SU-DHL-6 (cell line): ENCODE results near the gene NXPH4.

ENCODE experiments used
- H2AFZ ChIP-seq: fragments of 200-600 bp; sonication (generic); 2 replicates; pipeline ENCODE4 v1.6.1; 2014; ENCODE audit warnings: low read depth, mild to moderate bottlenecking, moderate library complexity, mixed read lengths, antibody characterized with exemption, low read length; ENCODE audit not compliant: severe bottlenecking
- H3F3A ChIP-seq: fragments of 200-600 bp; shearing (Covaris generic); 2 replicates; pipeline ENCODE4 v1.6.0; 2016; ENCODE audit warnings: antibody characterized with exemption, mild to moderate bottlenecking; ENCODE audit not compliant: insufficient read depth
- H3K27ac ChIP-seq: fragments of 200-600 bp; sonication (generic); 2 replicates; pipeline ENCODE4 v1.5.1; 2016; ENCODE audit warnings: low read depth, mild to moderate bottlenecking, low read length, moderate library complexity, mixed read lengths
- H3K27me3 ChIP-seq: fragments of 200-600 bp; sonication (generic), shearing (Covaris generic); 2 replicates; pipeline ENCODE4 v1.6.0; 2014; ENCODE audit warnings: mild to moderate bottlenecking, low read length
- H3K36me3 ChIP-seq: fragments of 200-600 bp; sonication (generic); 2 replicates; pipeline ENCODE4 v1.6.1; 2014; ENCODE audit warnings: mild to moderate bottlenecking, low read length, mixed read lengths
- H3K4me2 ChIP-seq: fragments of 300-600, 200-600 bp; shearing (Covaris generic), sonication (generic); 2 replicates; pipeline ENCODE4 v1.6.0; 2014; ENCODE audit warnings: low read length, low read depth, mild to moderate bottlenecking; ENCODE audit not compliant: poor library complexity, severe bottlenecking
- H3K4me3 ChIP-seq: fragments of 200-600 bp; sonication (generic); 2 replicates; pipeline ENCODE4 v1.5.1; 2014; ENCODE audit warnings: antibody characterized with exemption, low read length, mild to moderate bottlenecking, mixed read lengths; ENCODE audit not compliant: insufficient read depth, poor library complexity, severe bottlenecking
- H3K79me2 ChIP-seq: fragments of 200-600 bp; sonication (generic); 2 replicates; pipeline ENCODE4 v1.6.1; 2014; ENCODE audit warnings: mild to moderate bottlenecking, low read length, moderate library complexity; ENCODE audit not compliant: insufficient read depth
- H3K9ac ChIP-seq: fragments of 200-600 bp; sonication (generic); 2 replicates; pipeline ENCODE4 v1.7.0; 2014; ENCODE audit warnings: mild to moderate bottlenecking, low read length
- H3K9me2 ChIP-seq: fragments of 200-600 bp; sonication (generic); replicated peaks from 2 replicates; pipeline ENCODE4 v1.6.1; 2014; ENCODE audit warnings: low read length; ENCODE audit not compliant: insufficient read depth
- H3K9me3 ChIP-seq: fragments of 200-600 bp; sonication (generic); 2 replicates; pipeline ENCODE4 v1.6.1; 2014; ENCODE audit warnings: low read length, mixed read lengths; ENCODE audit not compliant: insufficient read depth
- H4K20me1 ChIP-seq: fragments of 200-600 bp; sonication (generic); 2 replicates; pipeline ENCODE4 v1.6.1; 2014; ENCODE audit warnings: low read depth, mild to moderate bottlenecking, antibody characterized with exemption, low read length, moderate library complexity, mixed read lengths
- EZH2phosphoT487 ChIP-seq: fragments of 200-600 bp; sonication (generic), shearing (Covaris generic); conservative IDR thresholded peaks from 2 replicates; pipeline ENCODE4 v1.6.1; 2018; ENCODE audit warnings: mild to moderate bottlenecking, antibody characterized with exemption, low read length, moderate library complexity, mixed read lengths
- TF ChIP-seq, protein P1 (sequence below): fragments of 200-600 bp; sonication (generic); IDR thresholded peaks from one replicate; pipeline ENCODE4 v1.5.1; 2017; ENCODE audit warnings: antibody characterized with exemption, mild to moderate bottlenecking, low read length, moderate library complexity; ENCODE audit not compliant: insufficient read depth, poor library complexity, severe bottlenecking

NXPH4 gene

GRCh38 chr12:57242691-57243454 lies 26.3 kb downstream of the NXPH4 start:
- no peaks in the 10 kb centered on the region for H3K9me2 ChIP-seq
- no peaks in the 10 kb centered on the region for H3K36me3 ChIP-seq
- H3K9ac ChIP-seq = peak overlapping the region; percentile 92
- peaks cover 27% of the 10 kb centered on the region for H3F3A ChIP-seq
- H4K20me1 ChIP-seq = no peaks in the 10 kb centered on the region; the same call in 1 of the 2 replicates
- H2AFZ ChIP-seq = peak overlapping the region; percentile 73
- TF ChIP-seq EZH2phosphoT487 = no peak
- TF ChIP-seq, protein P1, sequence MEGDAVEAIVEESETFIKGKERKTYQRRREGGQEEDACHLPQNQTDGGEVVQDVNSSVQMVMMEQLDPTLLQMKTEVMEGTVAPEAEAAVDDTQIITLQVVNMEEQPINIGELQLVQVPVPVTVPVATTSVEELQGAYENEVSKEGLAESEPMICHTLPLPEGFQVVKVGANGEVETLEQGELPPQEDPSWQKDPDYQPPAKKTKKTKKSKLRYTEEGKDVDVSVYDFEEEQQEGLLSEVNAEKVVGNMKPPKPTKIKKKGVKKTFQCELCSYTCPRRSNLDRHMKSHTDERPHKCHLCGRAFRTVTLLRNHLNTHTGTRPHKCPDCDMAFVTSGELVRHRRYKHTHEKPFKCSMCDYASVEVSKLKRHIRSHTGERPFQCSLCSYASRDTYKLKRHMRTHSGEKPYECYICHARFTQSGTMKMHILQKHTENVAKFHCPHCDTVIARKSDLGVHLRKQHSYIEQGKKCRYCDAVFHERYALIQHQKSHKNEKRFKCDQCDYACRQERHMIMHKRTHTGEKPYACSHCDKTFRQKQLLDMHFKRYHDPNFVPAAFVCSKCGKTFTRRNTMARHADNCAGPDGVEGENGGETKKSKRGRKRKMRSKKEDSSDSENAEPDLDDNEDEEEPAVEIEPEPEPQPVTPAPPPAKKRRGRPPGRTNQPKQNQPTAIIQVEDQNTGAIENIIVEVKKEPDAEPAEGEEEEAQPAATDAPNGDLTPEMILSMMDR = peak; percentile 97
- no peaks in the 10 kb centered on the region for H3K27me3 ChIP-seq
- H3K9me3 ChIP-seq = no peaks in the 10 kb centered on the region
- H3K79me2 ChIP-seq = no peaks in the 10 kb centered on the region
- peak overlapping the region; percentile 40 for H3K4me3 ChIP-seq
- H3K4me2 ChIP-seq = peak overlapping the region; percentile 88
- peak overlapping the region; percentile 88 for H3K27ac ChIP-seq

DNA sequence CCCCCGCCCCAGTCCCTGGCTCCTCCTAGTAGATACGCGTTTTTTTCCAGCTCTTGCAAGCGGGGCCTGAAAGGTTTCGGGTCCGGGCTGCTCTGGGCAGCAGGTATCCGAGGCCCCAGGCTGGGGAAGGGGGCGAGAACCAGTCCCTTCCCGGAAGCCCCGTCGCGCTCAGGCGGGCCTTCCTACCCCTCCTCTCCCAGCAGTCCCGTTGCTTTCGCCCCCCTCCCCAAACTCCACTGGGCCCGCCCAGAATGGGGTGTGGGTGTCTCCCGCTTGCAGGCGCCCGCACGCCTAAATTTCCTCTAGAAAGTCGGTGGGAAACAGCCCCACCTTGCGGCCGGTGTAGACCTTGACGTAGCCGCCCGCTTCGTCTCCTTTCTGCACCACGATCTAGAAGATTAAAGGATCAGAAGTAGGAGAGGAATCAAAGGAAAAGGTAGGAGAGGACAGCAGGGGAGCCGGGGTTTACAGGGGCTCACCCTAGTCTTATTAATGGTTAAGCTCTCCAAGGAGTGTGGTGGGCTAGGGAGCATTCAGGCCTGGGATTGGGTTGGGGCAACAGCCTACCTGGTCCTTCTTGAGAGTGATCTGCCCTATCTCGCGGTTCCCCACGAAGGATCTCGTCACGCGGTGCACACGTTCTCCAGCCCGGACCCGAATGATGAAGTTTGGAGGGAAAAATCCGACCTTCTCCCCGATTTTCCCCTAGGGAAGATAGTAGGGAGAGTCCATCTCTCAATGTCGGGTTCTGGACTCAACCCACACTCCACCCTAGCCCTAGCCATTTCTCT lies 27.1 kb downstream of the NXPH4 start:
- peak overlapping the region; percentile 73 for H2AFZ ChIP-seq
- H3K27me3 ChIP-seq = no peaks in the 10 kb centered on the region
- peak overlapping the region; percentile 88 for H3K4me2 ChIP-seq
- no peaks in the 10 kb centered on the region for H3K79me2 ChIP-seq
- H3K9me3 ChIP-seq = no peaks in the 10 kb centered on the region
- H4K20me1 ChIP-seq = no peaks in the 10 kb centered on the region; the same call in 1 of the 2 replicates
- peak overlapping the region; percentile 88 for H3K27ac ChIP-seq
- no peaks in the 10 kb centered on the region for H3K36me3 ChIP-seq
- TF ChIP-seq, protein P1 = peak; percentile 92
- no peak for TF ChIP-seq EZH2phosphoT487
- H3K9ac ChIP-seq = peak overlapping the region; percentile 92
- no peaks in the 10 kb centered on the region for H3K9me2 ChIP-seq
- H3F3A ChIP-seq = peaks cover 27% of the 10 kb centered on the region
- peak overlapping the region; percentile 40 for H3K4me3 ChIP-seq

DNA sequence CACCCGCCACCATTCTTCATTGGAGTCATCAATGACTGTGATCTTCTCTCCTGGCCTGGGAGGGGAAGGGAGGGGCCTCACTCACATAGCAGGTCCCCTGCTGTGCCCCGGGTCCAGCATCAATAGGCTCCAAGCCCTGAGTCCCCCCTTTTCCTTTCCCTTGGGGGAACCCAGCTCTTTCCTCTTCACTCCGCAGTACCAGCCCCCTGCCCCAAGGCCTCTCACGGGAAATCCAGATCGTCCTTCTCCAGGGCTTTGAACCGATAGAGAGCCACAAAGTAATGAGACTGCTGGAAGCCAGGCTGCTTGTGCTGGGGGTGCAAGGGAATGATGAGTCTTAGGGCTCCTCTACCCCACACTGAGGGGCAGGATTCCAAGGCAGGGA lies 27.7 kb downstream of the NXPH4 start:
- Histone ChIP-seq H2AFZ (no peak overlapping the region), H3K4me2 (no peak overlapping the region), H4K20me1 (no peaks in the 10 kb centered on the region; the same call in 1 of the 2 replicates), H3K9me3 (no peaks in the 10 kb centered on the region), H3K36me3 (no peaks in the 10 kb centered on the region), H3K9ac (0 out of 2 replicates have a peak overlapping the region, but pooled peaks have one; percentile 92), H3K79me2 (no peaks in the 10 kb centered on the region), H3K9me2 (no peaks in the 10 kb centered on the region), H3K27me3 (no peaks in the 10 kb centered on the region), H3K27ac (no peak overlapping the region), H3K4me3 (no peak overlapping the region), H3F3A (peaks cover 27% of the 10 kb centered on the region)
- TF ChIP-seq, protein P1 = no peak
- TF ChIP-seq EZH2phosphoT487 = no peak
